ENCODE measurements around the gene PDPN.

DNA sequence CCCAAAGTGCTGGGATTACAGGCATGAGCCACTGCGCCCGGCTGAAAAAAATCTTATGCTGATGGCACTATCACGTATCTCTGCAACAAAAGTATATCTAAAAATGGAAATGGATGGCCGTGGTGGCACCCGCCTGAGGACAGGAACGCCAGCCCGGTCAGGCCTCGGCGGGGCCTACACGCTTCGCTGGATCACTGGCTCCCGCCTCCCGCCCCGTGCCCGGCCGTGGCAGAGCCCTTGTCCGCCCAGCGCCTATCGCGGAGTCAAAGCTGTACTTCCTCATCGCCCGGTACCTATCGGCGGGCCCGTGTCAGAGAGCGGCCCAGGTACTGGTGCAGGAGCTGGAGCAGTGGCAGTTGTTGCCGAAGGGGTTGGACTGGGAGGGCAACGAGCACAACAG lies 28.8 kb upstream of the PDPN start:
- TF ChIP-seq, protein P1, sequence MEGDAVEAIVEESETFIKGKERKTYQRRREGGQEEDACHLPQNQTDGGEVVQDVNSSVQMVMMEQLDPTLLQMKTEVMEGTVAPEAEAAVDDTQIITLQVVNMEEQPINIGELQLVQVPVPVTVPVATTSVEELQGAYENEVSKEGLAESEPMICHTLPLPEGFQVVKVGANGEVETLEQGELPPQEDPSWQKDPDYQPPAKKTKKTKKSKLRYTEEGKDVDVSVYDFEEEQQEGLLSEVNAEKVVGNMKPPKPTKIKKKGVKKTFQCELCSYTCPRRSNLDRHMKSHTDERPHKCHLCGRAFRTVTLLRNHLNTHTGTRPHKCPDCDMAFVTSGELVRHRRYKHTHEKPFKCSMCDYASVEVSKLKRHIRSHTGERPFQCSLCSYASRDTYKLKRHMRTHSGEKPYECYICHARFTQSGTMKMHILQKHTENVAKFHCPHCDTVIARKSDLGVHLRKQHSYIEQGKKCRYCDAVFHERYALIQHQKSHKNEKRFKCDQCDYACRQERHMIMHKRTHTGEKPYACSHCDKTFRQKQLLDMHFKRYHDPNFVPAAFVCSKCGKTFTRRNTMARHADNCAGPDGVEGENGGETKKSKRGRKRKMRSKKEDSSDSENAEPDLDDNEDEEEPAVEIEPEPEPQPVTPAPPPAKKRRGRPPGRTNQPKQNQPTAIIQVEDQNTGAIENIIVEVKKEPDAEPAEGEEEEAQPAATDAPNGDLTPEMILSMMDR (IDR thresholded peaks at IDR 0.05): no peak
- TF ChIP-seq POLR2AphosphoS5 (IDR thresholded peaks at IDR 0.05) (no peak), EP300 (IDR thresholded peaks at IDR 0.05) (no peak), POLR2A (IDR thresholded peaks at IDR 0.05) (no peak)

All from upper lobe of left lung (tissue), 4 donors.